ENCODE data around the gene IL3RA. TPM values are rescaled to one million over a fixed set of nuclear protein-coding genes. Genes with fewer than 3 reads are reported as not detected.
"Not testable (repeated sequence)": the region's sequence is repeated elsewhere in the genome, so short reads cannot be mapped to it uniquely, and the experiment has no call there.

The IL3RA gene
- total RNA-seq, 1 donor from 2014 or later, result not detected

DNA sequence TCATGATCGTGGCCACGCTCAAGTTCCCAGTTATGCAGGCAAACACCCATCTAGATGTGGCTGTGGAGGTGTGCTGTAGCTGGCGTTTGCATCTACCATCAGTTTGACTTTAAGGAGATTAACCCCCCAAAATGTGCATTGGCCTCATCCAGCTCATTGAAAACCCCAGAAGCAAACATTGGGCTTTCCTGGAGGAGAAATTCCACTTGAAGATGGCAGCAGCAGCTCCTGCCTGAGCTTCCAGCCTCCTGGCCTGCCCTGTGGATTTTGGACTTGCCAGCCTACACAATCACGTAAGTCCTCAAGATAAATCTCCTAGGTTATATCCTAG, 85.5 kb downstream of the IL3RA start:
- no peak for DNase-seq (ENCODE audit: low read depth)

GRCh38 chrX:1423215-1423614, 86.6 kb downstream of the IL3RA start:
- DNase-seq (ENCODE audit: low read depth), result no peak

- no peak for DNase-seq (ENCODE audit: low read depth)
Measured at GRCh38 chrX:1424147-1424851, 87.7 kb downstream of the IL3RA start.

GRCh38 chrX:1425381-1425780, 88.8 kb downstream of the IL3RA start:
- DNase-seq (ENCODE audit: low read depth), result no peak

DNA sequence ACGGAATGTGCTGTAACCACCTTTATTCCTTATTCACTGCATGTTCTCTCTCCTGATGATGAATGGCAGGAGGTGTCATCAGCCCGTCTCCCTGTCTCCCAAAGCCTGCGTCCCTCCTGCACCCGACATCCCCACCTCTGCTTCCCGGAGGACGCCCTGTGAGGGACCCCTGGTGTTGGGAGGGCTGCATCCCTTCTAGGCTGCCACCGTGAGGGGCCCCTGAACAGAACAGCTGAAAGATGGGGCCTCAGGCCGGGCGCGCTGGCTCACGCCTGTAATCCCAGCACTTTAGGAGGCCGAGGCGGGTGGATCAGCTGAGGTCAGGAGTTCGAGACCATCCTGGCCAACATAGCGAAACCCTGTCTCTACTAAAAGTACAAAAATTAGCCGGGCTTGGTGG, 89.7 kb downstream of the IL3RA start:
- DNase-seq (ENCODE audit: low read depth), result not testable (repeated sequence)

DNA sequence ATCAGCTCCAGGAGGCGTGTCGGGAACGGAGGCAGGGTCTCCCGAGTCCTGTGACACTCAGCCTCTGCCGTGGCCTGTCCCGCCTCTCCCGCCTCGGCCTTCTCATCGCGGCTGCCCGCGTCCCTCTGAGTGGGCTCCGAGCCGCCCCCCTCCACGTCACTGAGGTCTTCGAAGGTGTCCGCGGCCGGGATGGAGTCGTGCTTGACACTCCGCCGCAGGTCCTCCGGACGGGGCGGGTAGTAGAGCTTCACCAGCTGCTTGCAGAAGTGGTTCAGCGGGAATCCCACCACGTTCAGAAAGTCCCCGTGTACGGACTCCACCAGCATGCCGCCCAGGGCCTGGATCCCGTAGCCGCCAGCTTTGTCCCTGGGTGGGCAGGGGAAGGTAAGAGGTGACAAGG, 91.2 kb downstream of the IL3RA start:
- no peak for DNase-seq (ENCODE audit: low read depth)

- DNase-seq (ENCODE audit: low read depth), result no peak
Measured at GRCh38 chrX:1430451-1430850, 93.9 kb downstream of the IL3RA start.

MicroRNAs within 50 kb of the gene (microRNA counts, 767-probe panel; counts per million panel counts)
- microRNA hsa-miR-3690, result not detected

Small RNA genes lying within 50 kb of the gene (microRNA-seq; reads per million reads assigned to microRNA genes)
- gene MIR3690, result not detected

Other genes starting within 250 kb of the IL3RA start
- gene CRLF2, start 124.1 kb upstream of the IL3RA start, total RNA-seq, result not detected in 2 replicates
- not detected in 2 replicates for gene CSF2RA, start 68.0 kb upstream of the IL3RA start, total RNA-seq
- gene SLC25A6, start 55.3 kb downstream of the IL3RA start, total RNA-seq, result 219 and 244 TPM in 2 replicates
- gene ASMTL, start 116.1 kb downstream of the IL3RA start, total RNA-seq, result 15.8 and 18.8 TPM in 2 replicates
- gene P2RY8, start 200.4 kb downstream of the IL3RA start, total RNA-seq, result not detected in 2 replicates